Measurements from ENCODE around the gene GZMM.
A peak's percentile ranks its signal among the peaks of the same experiment; 100 is the strongest.

Gene GZMM

DNA sequence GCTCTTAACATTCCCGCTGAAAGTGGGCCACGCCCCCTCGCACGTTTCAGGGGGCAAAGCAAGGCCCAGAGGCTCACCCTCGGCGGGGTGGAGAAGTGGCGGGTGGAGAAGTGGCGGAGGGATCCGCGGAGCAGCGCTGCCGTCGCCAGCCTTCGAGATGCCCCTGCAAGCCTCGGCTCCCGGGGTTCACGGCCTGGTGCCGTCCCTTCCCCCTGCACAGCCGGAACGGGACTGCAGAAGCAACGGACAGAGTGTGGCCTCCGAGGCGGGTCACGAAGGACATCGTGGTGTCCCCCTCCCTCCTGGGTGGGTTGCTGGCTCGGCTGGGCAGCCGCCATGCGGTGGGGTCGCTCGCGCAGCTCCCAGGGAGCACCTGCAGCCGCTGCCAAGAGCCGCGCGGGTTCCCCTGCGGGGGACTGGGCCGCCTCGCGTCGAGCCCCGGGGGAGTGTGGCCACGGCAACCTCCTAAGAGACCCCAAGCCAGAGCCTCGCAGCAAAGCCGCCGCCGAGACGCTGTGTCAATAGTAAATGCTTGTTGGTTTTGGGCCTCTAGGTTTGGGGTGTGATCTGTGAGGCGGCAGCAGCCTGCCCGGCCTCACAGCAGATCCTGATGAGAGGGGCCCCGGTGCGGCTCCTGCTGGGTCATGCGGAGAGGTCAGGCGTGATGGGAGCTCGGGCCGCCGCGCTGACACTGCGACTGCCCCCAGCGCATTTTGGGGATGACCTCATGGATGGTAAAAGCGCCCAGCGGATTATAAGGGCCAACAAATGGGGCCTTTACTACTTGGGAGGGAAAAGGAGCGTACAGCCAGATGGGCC lies 31.1 kb upstream of the GZMM start:
- no peak overlapping the region for H3K4me3 ChIP-seq (ENCODE audit: low read length)
- TF ChIP-seq, protein P1, sequence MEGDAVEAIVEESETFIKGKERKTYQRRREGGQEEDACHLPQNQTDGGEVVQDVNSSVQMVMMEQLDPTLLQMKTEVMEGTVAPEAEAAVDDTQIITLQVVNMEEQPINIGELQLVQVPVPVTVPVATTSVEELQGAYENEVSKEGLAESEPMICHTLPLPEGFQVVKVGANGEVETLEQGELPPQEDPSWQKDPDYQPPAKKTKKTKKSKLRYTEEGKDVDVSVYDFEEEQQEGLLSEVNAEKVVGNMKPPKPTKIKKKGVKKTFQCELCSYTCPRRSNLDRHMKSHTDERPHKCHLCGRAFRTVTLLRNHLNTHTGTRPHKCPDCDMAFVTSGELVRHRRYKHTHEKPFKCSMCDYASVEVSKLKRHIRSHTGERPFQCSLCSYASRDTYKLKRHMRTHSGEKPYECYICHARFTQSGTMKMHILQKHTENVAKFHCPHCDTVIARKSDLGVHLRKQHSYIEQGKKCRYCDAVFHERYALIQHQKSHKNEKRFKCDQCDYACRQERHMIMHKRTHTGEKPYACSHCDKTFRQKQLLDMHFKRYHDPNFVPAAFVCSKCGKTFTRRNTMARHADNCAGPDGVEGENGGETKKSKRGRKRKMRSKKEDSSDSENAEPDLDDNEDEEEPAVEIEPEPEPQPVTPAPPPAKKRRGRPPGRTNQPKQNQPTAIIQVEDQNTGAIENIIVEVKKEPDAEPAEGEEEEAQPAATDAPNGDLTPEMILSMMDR (IDR thresholded peaks at IDR 0.05; ENCODE audit: insufficient read depth, low read depth, low read length, missing control alignments): no peak
- DNase-seq (ENCODE audit: low read depth): no peak

DNA sequence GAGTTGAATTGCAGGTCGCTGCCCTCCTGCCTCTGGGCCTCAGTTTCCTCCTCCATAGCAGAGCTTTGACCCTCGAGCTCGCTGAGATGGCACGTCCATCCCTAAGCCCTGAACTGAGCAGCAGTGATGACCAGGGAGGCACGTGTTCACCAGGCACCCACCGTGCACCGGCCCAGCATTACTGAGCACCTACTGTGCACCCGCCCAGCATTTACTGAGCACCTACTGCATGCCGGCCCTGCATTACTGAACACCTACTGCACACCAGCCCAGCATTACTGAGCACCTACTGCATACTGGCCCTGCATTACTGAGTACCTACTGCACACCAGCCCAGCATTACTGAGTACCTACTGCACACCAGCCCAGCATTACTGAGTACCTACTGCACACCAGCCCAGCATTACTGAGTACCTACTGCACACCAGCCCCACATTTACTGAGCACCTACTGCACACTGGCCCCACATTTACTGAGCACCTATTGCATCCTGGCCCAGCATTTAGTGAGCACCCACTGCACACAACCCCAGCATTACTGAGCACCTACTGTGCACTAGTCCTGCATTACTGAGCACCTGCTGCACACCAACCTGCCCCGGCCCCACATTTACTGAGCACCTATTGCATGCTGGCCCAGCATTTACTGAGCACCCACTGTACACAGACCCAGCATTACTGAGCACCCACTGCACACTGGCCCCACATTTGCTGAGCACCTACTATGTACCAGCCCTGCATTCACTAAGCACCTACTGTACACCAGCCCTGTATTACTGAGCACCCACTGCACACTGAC lies 30.3 kb upstream of the GZMM start:
- DNase-seq (ENCODE audit: low read depth): no peak
- TF ChIP-seq, protein P1 (IDR thresholded peaks at IDR 0.05; ENCODE audit: insufficient read depth, low read depth, low read length, missing control alignments): no peak
- H3K4me3 ChIP-seq (ENCODE audit: low read length): no peak overlapping the region

DNA sequence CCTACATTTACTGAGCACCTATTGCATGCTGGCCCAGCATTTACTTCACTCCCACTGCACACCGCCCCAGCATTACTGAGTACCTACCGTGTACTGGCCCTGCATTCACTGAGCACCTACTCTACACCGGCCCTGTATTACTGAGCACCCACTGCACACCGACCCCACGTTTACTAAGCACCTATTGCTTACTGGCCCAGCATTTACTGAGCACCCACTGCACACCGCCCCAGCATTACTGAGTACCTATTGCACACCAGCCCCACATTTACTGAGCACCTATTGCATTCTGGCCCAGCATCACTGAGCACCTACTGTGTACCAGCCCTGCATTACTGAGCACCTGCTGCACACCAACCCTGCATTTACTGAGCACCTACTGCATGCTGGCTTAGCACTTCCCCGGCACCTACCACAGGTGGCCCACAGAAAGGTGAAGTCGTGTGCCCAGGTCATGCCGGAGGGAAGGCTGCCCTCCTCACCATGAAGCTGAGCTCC lies 29.6 kb upstream of the GZMM start:
- no peak for DNase-seq (ENCODE audit: low read depth)
- no peak overlapping the region for H3K4me3 ChIP-seq (ENCODE audit: low read length)
- TF ChIP-seq, protein P1 (IDR thresholded peaks at IDR 0.05; ENCODE audit: insufficient read depth, low read depth, low read length, missing control alignments): no peak

DNA sequence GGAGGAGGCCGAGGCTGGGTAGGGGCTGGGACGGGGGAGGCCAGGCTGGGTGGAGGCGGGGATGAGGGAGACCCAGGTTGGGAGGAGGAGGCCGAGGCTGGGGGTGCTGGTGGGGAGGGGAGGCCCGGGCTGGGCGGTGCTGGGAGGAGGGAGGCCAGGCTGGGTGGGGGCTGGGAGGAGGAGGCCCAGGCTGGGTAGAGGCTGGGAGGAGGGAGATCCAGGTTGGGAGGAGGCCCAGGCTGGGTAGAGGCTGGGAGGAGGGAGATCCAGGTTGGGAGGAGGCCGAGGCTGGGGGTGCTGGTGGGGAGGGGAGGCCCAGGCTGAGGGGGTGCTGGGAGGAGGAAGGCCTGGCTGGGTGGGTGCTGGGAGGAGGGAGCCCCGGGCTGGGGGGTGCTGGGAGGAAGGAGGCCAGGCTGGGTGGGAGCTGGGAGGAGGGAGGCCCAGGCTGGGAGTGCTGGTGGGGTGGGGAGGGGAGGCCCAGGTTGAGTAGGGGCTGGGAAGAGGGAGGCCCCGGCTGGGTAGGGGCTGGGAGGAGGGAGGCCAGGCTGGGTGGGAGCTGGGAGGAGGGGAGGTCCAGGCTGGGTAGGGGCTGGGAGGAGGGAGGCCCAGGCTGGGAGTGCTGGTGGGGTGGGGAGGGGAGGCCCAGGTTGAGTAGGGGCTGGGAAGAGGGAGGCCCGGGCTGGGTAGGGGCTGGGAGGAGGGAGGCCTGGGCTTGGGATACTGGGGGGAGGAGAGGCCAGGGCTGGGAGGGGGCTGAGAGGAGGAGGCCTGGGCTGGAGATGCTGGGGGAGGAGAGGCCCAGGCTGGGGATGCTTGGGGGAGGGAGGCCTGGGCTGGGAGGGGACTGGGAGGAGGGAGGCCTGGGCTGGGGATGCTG lies 25.9 kb upstream of the GZMM start:
- no peak overlapping the region for H3K4me3 ChIP-seq (ENCODE audit: low read length)

DNA sequence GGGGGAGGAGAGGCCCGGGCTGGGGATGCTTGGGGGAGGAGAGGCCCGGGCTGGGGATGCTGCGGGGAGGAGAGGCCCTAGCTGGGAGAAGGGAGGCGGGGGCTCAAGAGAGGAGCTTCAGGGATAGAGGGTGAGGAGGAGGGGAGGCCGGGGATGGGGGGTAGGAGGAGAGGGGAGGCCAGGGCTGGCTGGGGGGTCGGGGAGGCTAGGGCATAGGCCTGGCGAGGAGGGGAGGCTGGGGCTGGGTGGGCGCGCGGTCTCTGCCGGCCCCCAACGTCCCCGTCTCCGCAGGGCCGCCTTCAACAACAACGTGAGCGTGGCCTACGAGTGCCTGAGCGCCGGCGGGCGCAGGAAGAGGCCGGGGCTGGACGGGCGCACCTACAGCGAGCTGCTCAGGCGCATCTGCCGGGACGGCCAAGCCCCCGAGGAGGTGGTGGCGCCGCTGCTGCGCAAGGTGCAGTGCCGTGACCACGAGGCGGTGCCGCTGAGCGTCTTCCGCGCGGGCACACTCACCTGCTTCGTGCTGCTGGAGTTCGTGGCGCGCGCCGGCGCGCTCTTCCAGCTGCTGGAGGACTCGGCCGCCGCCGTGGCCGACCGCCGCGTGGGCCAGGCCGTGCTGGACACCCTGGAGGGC lies 25.1 kb upstream of the GZMM start:
- TF ChIP-seq, protein P1 (IDR thresholded peaks at IDR 0.05; ENCODE audit: insufficient read depth, low read depth, low read length, missing control alignments): peak; percentile 17
- DNase-seq (ENCODE audit: low read depth): peak; percentile 43
- H3K4me3 ChIP-seq (ENCODE audit: low read length): no peak overlapping the region

More for the DNA sequence above, 25.9 kb upstream of the GZMM start:
- no peak for DNase-seq (ENCODE audit: low read depth)
- TF ChIP-seq, protein P1 (IDR thresholded peaks at IDR 0.05; ENCODE audit: insufficient read depth, low read depth, low read length, missing control alignments): no peak

DNA sequence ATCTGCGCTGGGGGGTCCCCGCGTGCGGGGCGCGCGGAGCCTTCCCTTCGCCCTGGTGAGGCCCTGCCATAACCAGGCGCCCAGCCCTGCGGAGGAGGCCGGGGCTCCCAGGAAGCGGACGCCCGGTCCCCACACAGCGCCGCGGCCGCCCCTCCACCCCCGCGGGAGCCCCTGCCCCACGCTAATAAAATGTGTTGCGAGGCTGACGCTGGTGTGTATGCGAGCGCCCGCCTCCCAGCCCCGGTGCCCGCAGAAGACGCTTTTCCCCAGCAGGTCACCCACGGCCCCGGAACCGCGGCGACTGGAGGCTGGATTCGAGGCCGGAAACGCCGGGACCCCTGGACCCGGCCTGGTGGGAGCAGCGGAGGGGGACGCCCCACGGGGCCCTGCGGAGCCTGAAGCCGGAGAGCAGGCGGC lies 24.4 kb upstream of the GZMM start:
- H3K4me3 ChIP-seq (ENCODE audit: low read length): no peak overlapping the region
- no peak for DNase-seq (ENCODE audit: low read depth)
- TF ChIP-seq, protein P1 (IDR thresholded peaks at IDR 0.05; ENCODE audit: insufficient read depth, low read depth, low read length, missing control alignments): no peak
